HEK293 (cell line): ENCODE measurements around the gene RBPJ.

ENCODE experiments used
- CTCF ChIA-PET: fragments of 350-600 bp; formaldehyde crosslinking; extraction: SDS; loops from one replicate; lab custom pipeline; 2021; ENCODE audit warnings: antibody characterized with exemption; lab: Yijun Ruan, JAX
- POLR2A ChIA-PET: fragments of 300-600 bp; formaldehyde crosslinking; extraction: SDS; loops from one replicate; lab custom pipeline; 2020; ENCODE audit warnings: antibody characterized with exemption, inconsistent platforms; lab: Yijun Ruan, JAX
- H3K27ac ChIP-seq: fragments of 200-500 bp; sonication (Bioruptor generic); 2 replicates; pipeline ENCODE4 v1.5.1; 2014; ENCODE audit warnings: low read depth, low read length, control low read depth, inconsistent platforms; ENCODE audit errors: extremely low read depth
- H3K36me3 ChIP-seq, 2 experiments: fragments of 200-500 bp in 1 of 2; sonication (Bioruptor generic) in 1 of 2; 1 replicate in 1 of 2; 2 replicates in 1 of 2; pipeline ENCODE4 v1.5.1; 2014 to 2017; ENCODE audit warnings: inconsistent platforms in 2 of 2, low read length in 2 of 2; ENCODE audit not compliant: control insufficient read depth in 2 of 2, insufficient read depth in 1 of 2
- H3K4me1 ChIP-seq: fragments of 200-500 bp; sonication (Bioruptor generic); 2 replicates; pipeline ENCODE4 v1.5.1; 2014; ENCODE audit warnings: mild to moderate bottlenecking, low read length, inconsistent platforms; ENCODE audit not compliant: control insufficient read depth, insufficient read depth
- H3K4me3 ChIP-seq: 2 replicates; pipeline ENCODE4 v1.5.1; 2011; ENCODE audit warnings: low read depth, mild to moderate bottlenecking, control low read depth, low read length, moderate library complexity
- H3K9me3 ChIP-seq: fragments of 200-500 bp; sonication (Bioruptor generic); 2 replicates; pipeline ENCODE4 v1.5.1; 2014; ENCODE audit warnings: low read depth, low read length, inconsistent platforms; ENCODE audit not compliant: control insufficient read depth, insufficient read depth
- GLI2 ChIP-seq: fragments of 450-650 bp; formaldehyde crosslinking; IDR thresholded peaks from 2 replicates; pipeline ENCODE4; 2017; ENCODE audit warnings: missing biosample characterization, missing genetic modification characterization, low read depth, borderline replicate concordance
- HOXA7 ChIP-seq: sonication (generic); formaldehyde crosslinking; IDR thresholded peaks from 2 replicates; pipeline ENCODE4 v1.8.1; 2022; ENCODE audit warnings: missing genetic modification reagents, borderline replicate concordance
- MYNN ChIP-seq: fragments of 450-650 bp; formaldehyde crosslinking; IDR thresholded peaks from 2 replicates; pipeline ENCODE4 v1.5.1; 2016; ENCODE audit warnings: missing biosample characterization, missing genetic modification characterization, borderline replicate concordance
- OVOL3 ChIP-seq: fragments of 450-650 bp; formaldehyde crosslinking; IDR thresholded peaks from 2 replicates; pipeline ENCODE4 v1.5.1; 2016; ENCODE audit warnings: missing biosample characterization, missing genetic modification characterization
- SP3 ChIP-seq: fragments of 450-650 bp; formaldehyde crosslinking; IDR thresholded peaks from 2 replicates; pipeline ENCODE4 v1.5.1; 2016; ENCODE audit warnings: missing biosample characterization, missing genetic modification characterization
- ZNF394 ChIP-seq: fragments of 450-650 bp; formaldehyde crosslinking; IDR thresholded peaks from 2 replicates; pipeline ENCODE4 v1.5.1; 2016; ENCODE audit warnings: missing biosample characterization, missing genetic modification characterization, mild to moderate bottlenecking, moderate library complexity, borderline replicate concordance
- ZNF514 ChIP-seq: fragments of 450-650 bp; formaldehyde crosslinking; IDR thresholded peaks from 2 replicates; pipeline ENCODE4 v1.5.1; 2016; ENCODE audit warnings: missing biosample characterization, missing genetic modification characterization
- ZNF610 ChIP-seq: fragments of 450-650 bp; formaldehyde crosslinking; IDR thresholded peaks from 2 replicates; pipeline ENCODE4 v1.5.1; 2016; ENCODE audit warnings: missing biosample characterization, missing genetic modification characterization, borderline replicate concordance
- ZNF623 ChIP-seq: fragments of 450-650 bp; formaldehyde crosslinking; IDR thresholded peaks from 2 replicates; pipeline ENCODE4 v1.5.1; 2016; ENCODE audit warnings: missing biosample characterization, missing genetic modification characterization
- ZNF654 ChIP-seq: fragments of 450-650 bp; formaldehyde crosslinking; IDR thresholded peaks from 2 replicates; pipeline ENCODE4 v1.5.1; 2016; ENCODE audit warnings: low read depth, missing biosample characterization, missing genetic modification characterization
- ZNF701 ChIP-seq: fragments of 450-650 bp; formaldehyde crosslinking; IDR thresholded peaks from 2 replicates; pipeline ENCODE4 v1.5.1; 2016; ENCODE audit warnings: missing biosample characterization, missing genetic modification characterization
- TF ChIP-seq, protein P1 (sequence below): fragments of 450-650 bp; formaldehyde crosslinking; IDR thresholded peaks from 2 replicates; pipeline ENCODE4 v1.5.1; 2017; ENCODE audit warnings: missing biosample characterization, missing genetic modification characterization
- TF ChIP-seq, protein P2 (sequence below): fragments of 450-650 bp; formaldehyde crosslinking; IDR thresholded peaks from 2 replicates; pipeline ENCODE4 v1.5.1; 2016; ENCODE audit warnings: missing biosample characterization, missing genetic modification characterization
- TF ChIP-seq, protein P3 (sequence below): fragments of 450-650 bp; formaldehyde crosslinking; IDR thresholded peaks from 2 replicates; pipeline ENCODE4 v1.5.1; 2016; ENCODE audit warnings: missing biosample characterization, missing genetic modification characterization
- TF ChIP-seq, protein P4 (sequence below): fragments of 450-650 bp; formaldehyde crosslinking; IDR thresholded peaks from 2 replicates; pipeline ENCODE4 v1.5.1; 2017; ENCODE audit warnings: missing biosample characterization, missing genetic modification characterization
- TF ChIP-seq, protein P5 (sequence below): fragments of 450-650 bp; IDR thresholded peaks from 2 replicates; pipeline ENCODE4 v1.5.1; 2018; ENCODE audit warnings: missing biosample characterization, missing genetic modification characterization
- TF ChIP-seq, protein P6 (sequence below): fragments of 450-650 bp; formaldehyde crosslinking; IDR thresholded peaks from 2 replicates; pipeline ENCODE4 v1.5.1; 2016; ENCODE audit warnings: missing biosample characterization, missing genetic modification characterization

Gene RBPJ

DNA sequence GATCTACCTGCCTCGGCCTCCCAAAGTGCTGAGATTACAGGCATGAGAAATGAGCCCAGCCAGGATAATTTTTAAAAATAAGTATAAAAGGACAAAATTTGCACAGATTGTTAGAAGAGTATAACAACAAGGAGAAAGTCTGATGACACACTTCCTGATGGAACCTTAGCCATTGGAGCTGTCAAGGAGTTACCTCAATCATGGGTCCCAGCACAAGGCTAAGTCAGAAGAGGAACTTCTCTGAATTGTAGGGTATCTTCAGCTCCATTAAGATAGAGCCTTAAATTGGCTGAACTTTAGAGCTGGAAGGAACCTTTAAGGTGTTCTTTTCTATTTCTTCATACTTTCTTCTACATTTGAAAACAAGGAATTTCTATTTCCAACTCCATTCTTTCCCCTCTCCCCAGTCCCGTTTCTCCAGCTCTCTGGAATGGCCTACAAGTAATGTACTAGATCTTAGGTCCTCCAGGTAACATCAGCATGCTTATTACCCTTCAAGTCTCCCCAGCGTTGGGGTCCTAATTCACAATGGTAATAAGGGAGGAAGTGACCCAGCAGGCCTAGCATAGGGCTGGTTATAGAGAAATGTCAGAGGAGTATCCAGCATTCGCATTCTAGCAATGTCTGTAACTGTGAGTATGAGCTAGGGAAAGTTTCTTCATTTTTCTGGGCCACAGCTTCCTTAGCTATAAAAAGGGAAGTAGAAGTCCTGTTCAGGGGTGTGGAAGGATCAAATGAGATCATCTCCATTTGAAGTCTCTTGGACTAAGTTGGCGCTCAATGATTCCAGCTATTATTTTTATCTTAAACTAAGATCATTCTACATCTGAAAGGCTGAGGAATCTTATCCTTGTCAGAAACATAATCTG, 18.5 kb upstream of the RBPJ start:
- TF ChIP-seq ZNF701 (tag by site-specific recombination) (no peak), ZNF514 (tag by site-specific recombination) (no peak), GLI2 (tag by site-specific recombination) (no peak), MYNN (no peak), ZNF610 (tag by site-specific recombination) (no peak), OVOL3 (tag by site-specific recombination) (no peak), ZNF654 (tag by site-specific recombination) (no peak)
- TF ChIP-seq, protein P1, sequence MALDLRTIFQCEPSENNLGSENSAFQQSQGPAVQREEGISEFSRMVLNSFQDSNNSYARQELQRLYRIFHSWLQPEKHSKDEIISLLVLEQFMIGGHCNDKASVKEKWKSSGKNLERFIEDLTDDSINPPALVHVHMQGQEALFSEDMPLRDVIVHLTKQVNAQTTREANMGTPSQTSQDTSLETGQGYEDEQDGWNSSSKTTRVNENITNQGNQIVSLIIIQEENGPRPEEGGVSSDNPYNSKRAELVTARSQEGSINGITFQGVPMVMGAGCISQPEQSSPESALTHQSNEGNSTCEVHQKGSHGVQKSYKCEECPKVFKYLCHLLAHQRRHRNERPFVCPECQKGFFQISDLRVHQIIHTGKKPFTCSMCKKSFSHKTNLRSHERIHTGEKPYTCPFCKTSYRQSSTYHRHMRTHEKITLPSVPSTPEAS (tag by site-specific recombination) = no peak
- TF ChIP-seq, protein P2, sequence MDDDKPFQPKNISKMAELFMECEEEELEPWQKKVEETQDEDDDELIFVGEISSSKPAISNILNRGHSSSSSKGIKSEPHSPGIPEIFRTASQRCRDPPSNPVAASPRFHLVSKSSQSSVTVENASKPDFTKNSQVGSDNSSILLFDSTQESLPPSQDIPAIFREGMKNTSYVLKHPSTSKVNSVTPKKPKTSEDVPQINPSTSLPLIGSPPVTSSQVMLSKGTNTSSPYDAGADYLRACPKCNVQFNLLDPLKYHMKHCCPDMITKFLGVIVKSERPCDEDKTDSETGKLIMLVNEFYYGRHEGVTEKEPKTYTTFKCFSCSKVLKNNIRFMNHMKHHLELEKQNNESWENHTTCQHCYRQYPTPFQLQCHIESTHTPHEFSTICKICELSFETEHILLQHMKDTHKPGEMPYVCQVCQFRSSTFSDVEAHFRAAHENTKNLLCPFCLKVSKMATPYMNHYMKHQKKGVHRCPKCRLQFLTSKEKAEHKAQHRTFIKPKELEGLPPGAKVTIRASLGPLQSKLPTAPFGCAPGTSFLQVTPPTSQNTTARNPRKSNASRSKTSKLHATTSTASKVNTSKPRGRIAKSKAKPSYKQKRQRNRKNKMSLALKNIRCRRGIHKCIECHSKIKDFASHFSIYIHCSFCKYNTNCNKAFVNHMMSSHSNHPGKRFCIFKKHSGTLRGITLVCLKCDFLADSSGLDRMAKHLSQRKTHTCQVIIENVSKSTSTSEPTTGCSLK (tag by site-specific recombination) = no peak
- TF ChIP-seq, protein P3, sequence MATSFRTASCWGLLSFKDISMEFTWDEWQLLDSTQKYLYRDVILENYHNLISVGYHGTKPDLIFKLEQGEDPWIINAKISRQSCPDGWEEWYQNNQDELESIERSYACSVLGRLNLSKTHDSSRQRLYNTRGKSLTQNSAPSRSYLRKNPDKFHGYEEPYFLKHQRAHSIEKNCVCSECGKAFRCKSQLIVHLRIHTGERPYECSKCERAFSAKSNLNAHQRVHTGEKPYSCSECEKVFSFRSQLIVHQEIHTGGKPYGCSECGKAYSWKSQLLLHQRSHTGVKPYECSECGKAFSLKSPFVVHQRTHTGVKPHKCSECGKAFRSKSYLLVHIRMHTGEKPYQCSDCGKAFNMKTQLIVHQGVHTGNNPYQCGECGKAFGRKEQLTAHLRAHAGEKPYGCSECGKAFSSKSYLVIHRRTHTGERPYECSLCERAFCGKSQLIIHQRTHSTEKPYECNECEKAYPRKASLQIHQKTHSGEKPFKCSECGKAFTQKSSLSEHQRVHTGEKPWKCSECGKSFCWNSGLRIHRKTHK (tag by site-specific recombination) = no peak
- TF ChIP-seq, protein P4, sequence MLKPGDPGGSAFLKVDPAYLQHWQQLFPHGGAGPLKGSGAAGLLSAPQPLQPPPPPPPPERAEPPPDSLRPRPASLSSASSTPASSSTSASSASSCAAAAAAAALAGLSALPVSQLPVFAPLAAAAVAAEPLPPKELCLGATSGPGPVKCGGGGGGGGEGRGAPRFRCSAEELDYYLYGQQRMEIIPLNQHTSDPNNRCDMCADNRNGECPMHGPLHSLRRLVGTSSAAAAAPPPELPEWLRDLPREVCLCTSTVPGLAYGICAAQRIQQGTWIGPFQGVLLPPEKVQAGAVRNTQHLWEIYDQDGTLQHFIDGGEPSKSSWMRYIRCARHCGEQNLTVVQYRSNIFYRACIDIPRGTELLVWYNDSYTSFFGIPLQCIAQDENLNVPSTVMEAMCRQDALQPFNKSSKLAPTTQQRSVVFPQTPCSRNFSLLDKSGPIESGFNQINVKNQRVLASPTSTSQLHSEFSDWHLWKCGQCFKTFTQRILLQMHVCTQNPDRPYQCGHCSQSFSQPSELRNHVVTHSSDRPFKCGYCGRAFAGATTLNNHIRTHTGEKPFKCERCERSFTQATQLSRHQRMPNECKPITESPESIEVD (tag by site-specific recombination) = no peak
- no peaks in the 10 kb centered on the region for H3K36me3 ChIP-seq
- POLR2A ChIA-PET = interaction anchor here (0.6 to 1.3 kb wide), 2 partner anchors 13 to 17 kb away, joined by 3 to 12 read pairs; no protein-coding TSS in a partner anchor
- H3K9me3 ChIP-seq = no peaks in the 10 kb centered on the region
- H3K4me3 ChIP-seq = no peak overlapping the region
- H3K4me1 ChIP-seq = peaks cover 4% of the 10 kb centered on the region
- no peak overlapping the region for H3K27ac ChIP-seq
- CTCF ChIA-PET = interaction anchor here (0.7 kb wide), 1 partner anchor 859 kb away, joined by 3 read pairs; no protein-coding TSS in a partner anchor

DNA sequence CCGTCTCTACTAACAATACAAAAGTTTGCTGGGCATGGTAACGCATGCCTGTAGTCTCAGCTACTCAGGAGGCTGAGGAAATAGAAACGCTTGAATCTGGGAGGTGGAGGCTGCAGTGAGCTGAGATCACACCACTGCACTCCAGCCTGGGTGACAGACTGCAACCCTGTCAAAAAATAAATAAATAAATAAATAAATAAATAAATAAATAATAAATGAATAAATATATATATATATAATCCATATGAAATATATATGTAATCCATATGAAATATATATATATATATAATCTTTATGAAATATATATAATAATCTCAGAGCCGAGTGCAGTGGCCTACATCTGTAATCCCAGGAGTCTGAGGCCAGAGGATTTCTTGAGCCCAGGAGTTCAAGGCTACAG, 17.8 kb upstream of the RBPJ start:
- Histone ChIP-seq H3K36me3 (no peaks in the 10 kb centered on the region), H3K4me1 (peaks cover 4% of the 10 kb centered on the region), H3K9me3 (no peaks in the 10 kb centered on the region), H3K27ac (no peak overlapping the region), H3K4me3 (no peak overlapping the region)
- POLR2A ChIA-PET = interaction anchor here (0.6 to 1.3 kb wide), 2 partner anchors 14 to 16 kb away, joined by 3 to 12 read pairs; no protein-coding TSS in a partner anchor
- CTCF ChIA-PET = interaction anchor here (0.7 kb wide), 1 partner anchor 858 kb away, joined by 3 read pairs; no protein-coding TSS in a partner anchor
- TF ChIP-seq ZNF623 (tag by site-specific recombination) = peak; percentile 57
- TF ChIP-seq, protein P5, sequence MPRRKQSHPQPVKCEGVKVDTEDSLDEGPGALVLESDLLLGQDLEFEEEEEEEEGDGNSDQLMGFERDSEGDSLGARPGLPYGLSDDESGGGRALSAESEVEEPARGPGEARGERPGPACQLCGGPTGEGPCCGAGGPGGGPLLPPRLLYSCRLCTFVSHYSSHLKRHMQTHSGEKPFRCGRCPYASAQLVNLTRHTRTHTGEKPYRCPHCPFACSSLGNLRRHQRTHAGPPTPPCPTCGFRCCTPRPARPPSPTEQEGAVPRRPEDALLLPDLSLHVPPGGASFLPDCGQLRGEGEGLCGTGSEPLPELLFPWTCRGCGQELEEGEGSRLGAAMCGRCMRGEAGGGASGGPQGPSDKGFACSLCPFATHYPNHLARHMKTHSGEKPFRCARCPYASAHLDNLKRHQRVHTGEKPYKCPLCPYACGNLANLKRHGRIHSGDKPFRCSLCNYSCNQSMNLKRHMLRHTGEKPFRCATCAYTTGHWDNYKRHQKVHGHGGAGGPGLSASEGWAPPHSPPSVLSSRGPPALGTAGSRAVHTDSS (tag by site-specific recombination) = no peak
- TF ChIP-seq SP3 (tag by site-specific recombination) = no peak
- no peak for TF ChIP-seq HOXA7 (CRISPR knock-in tag)
- TF ChIP-seq ZNF394 (tag by site-specific recombination) = peak; percentile 84; the same call in 1 of the 2 replicates
- TF ChIP-seq, protein P6, sequence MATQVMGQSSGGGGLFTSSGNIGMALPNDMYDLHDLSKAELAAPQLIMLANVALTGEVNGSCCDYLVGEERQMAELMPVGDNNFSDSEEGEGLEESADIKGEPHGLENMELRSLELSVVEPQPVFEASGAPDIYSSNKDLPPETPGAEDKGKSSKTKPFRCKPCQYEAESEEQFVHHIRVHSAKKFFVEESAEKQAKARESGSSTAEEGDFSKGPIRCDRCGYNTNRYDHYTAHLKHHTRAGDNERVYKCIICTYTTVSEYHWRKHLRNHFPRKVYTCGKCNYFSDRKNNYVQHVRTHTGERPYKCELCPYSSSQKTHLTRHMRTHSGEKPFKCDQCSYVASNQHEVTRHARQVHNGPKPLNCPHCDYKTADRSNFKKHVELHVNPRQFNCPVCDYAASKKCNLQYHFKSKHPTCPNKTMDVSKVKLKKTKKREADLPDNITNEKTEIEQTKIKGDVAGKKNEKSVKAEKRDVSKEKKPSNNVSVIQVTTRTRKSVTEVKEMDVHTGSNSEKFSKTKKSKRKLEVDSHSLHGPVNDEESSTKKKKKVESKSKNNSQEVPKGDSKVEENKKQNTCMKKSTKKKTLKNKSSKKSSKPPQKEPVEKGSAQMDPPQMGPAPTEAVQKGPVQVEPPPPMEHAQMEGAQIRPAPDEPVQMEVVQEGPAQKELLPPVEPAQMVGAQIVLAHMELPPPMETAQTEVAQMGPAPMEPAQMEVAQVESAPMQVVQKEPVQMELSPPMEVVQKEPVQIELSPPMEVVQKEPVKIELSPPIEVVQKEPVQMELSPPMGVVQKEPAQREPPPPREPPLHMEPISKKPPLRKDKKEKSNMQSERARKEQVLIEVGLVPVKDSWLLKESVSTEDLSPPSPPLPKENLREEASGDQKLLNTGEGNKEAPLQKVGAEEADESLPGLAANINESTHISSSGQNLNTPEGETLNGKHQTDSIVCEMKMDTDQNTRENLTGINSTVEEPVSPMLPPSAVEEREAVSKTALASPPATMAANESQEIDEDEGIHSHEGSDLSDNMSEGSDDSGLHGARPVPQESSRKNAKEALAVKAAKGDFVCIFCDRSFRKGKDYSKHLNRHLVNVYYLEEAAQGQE (tag by site-specific recombination) = peak; percentile 49; the same call in 1 of the 2 replicates
